Measurements from ENCODE around the gene KPNA2. TPM values are rescaled to one million over a fixed set of nuclear protein-coding genes. Genes with fewer than 3 reads are reported as not detected.

The KPNA2 gene
- total and polyA plus RNA-seq, 5 donors from 2014 or later: 29.4 to 99.3 (median 31.7) TPM

DNA sequence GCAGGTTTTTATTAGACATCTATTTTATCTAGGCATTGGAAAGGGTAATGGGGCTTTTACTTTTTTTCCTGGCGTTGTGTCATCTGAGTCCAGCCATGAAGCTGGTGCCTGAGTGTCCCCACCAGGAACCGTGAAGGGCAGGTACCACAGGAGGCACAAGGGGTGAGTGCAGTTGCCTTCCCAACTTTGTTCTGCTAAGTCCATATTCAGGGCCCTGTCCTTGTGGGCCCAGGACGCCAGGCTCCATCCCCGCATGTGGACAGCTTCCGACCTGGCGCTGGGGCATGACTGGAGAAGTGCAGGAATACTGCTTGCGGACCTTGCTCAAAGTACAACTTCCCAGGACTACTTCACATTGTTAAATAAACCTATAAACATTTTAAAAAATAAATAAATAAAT lies 60.6 kb downstream of the KPNA2 start:
- H3K27me3 ChIP-seq (ENCODE audit: control insufficient read depth, insufficient read depth, low read length): no peaks in the 10 kb centered on the region
- Mint-ChIP-seq H3K27me3 (peaks cover 7% of the 10 kb centered on the region), H3K27ac (no peak overlapping the region), H3K4me3 (no peak overlapping the region), H3K36me3 (no peaks in the 10 kb centered on the region), H3K4me1 (peaks cover 0 to 5% (median 2%) of the 10 kb centered on the region in 4 donors), H3K9me3 (no peaks in the 10 kb centered on the region)
- no peaks in the 10 kb centered on the region for H3K36me3 ChIP-seq (ENCODE audit: control insufficient read depth, insufficient read depth, low read length)
- H3K4me3 ChIP-seq (ENCODE audit: low read depth, low read length): no peak overlapping the region
- peaks cover 4% of the 10 kb centered on the region for H3K4me1 ChIP-seq (ENCODE audit: control insufficient read depth, insufficient read depth, low read length, poor library complexity, severe bottlenecking)
- no peak for ATAC-seq (ENCODE audit: low read depth in 2 of 2)
- no peaks in the 10 kb centered on the region for H3K9me3 ChIP-seq (ENCODE audit: control insufficient read depth in 2 of 2, low read length in 2 of 2)
- H3K27ac ChIP-seq (ENCODE audit: insufficient read depth, low read length, poor library complexity, severe bottlenecking): no peak overlapping the region
- DNase-seq: no peak

Other genes with a start within 250 kb of the KPNA2 start
- gene BPTF, start 210.2 kb upstream of the KPNA2 start, total RNA-seq: 157 TPM
- gene BPTF, start 210.2 kb upstream of the KPNA2 start, polyA plus RNA-seq: 10 to 100 TPM in 2 of 4 donors, 1 to 10 TPM in 2; 7.5 to 13.5 (median 11.0) TPM
- 1.2 TPM for gene C17orf58, start 39.3 kb upstream of the KPNA2 start, total RNA-seq
- 1 to 10 TPM in 2 of 4 donors, under 1 TPM in 2; 0.42 to 2.3 (median 1.3) TPM for gene C17orf58, start 39.3 kb upstream of the KPNA2 start, polyA plus RNA-seq
- gene AMZ2, start 212.3 kb downstream of the KPNA2 start, total RNA-seq: 58.6 TPM
- 100 to 1,000 TPM; 102 to 116 (median 114) TPM for gene AMZ2, start 212.3 kb downstream of the KPNA2 start, polyA plus RNA-seq